ENCODE results near the gene TSG101. TPM values are rescaled to one million over a fixed set of nuclear protein-coding genes. Genes with fewer than 3 reads are reported as not detected.

The TSG101 gene
- total and polyA plus RNA-seq, 2 donors (not counting 1 experiment from before 2014, with no cell fraction given) = 78.4 to 146 TPM

DNA sequence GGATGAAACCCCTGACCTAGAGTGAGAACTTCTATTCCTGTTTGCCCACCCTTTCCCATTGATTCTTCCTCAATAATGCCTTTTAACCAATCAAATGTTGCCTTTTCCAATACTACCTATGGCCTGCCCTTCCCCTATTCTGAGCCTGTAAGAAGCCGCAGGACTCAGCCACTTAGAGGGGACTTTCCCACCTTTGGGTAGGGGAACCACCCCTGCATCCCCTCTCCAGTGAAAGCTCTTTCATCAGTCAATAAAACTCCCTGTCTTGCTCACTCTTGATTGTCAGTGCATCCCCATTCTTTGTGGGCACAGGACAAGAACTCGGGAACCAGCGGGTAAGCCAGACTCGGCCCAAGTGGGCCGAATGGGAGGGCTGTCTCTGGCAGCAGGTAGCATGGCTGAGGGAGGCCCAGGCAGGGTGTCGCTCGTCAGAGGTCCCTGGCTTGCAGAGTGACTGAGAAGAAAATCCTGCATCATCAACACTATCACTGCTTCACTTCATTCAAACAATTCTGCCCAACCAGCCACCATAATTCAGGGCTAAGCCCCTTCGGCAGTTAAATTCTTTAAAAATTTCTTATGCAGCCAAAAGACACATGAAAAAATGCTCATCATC lies 40.7 kb downstream of the TSG101 start:
- Histone ChIP-seq H2AFZ (ENCODE audit: low read length) (no peak overlapping the region), H3K9ac (ENCODE audit: insufficient read depth, low read length) (no peak overlapping the region), H3K36me3 (ENCODE audit: control insufficient read depth, insufficient read depth, low read length) (peaks cover 11% of the 10 kb centered on the region), H3K27ac (ENCODE audit: insufficient read depth, low read length) (no peak overlapping the region), H3K4me3 (replicated peaks in 1 of 4; ENCODE audit: control extremely low read depth in 1 of 4, insufficient read depth in 1 of 4, low read depth in 3 of 4, low read length in 4 of 4) (no peak overlapping the region), H3K9me3 (ENCODE audit: control insufficient read depth, insufficient read depth, low read depth, low read length) (no peaks in the 10 kb centered on the region), H4K20me1 (ENCODE audit: control insufficient read depth, extremely low read depth, insufficient read depth, low read length) (no peaks in the 10 kb centered on the region), H3K4me1 (ENCODE audit: control insufficient read depth, extremely low read depth, insufficient read depth, low read length) (no peaks in the 10 kb centered on the region), H3K27me3 (ENCODE audit: control insufficient read depth, insufficient read depth, low read length) (no peaks in the 10 kb centered on the region), H3K79me2 (ENCODE audit: control insufficient read depth, insufficient read depth, low read length) (no peaks in the 10 kb centered on the region), H3K4me2 (ENCODE audit: extremely low read depth, insufficient read depth, low read length) (no peak overlapping the region)
- no peak for DNase-seq (ENCODE audit: low read depth in 2 of 2)
- TF ChIP-seq EZH2 (IDR thresholded peaks at IDR 0.05; ENCODE audit: low read length, missing control alignments) = no peak
- TF ChIP-seq, protein P1, sequence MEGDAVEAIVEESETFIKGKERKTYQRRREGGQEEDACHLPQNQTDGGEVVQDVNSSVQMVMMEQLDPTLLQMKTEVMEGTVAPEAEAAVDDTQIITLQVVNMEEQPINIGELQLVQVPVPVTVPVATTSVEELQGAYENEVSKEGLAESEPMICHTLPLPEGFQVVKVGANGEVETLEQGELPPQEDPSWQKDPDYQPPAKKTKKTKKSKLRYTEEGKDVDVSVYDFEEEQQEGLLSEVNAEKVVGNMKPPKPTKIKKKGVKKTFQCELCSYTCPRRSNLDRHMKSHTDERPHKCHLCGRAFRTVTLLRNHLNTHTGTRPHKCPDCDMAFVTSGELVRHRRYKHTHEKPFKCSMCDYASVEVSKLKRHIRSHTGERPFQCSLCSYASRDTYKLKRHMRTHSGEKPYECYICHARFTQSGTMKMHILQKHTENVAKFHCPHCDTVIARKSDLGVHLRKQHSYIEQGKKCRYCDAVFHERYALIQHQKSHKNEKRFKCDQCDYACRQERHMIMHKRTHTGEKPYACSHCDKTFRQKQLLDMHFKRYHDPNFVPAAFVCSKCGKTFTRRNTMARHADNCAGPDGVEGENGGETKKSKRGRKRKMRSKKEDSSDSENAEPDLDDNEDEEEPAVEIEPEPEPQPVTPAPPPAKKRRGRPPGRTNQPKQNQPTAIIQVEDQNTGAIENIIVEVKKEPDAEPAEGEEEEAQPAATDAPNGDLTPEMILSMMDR (conservative IDR thresholded peaks at IDR 0.05 in 1 of 2, IDR thresholded peaks at IDR 0.05 in 1 of 2; ENCODE audit: low read depth in 1 of 2, low read length in 2 of 2) = no peak

DNA sequence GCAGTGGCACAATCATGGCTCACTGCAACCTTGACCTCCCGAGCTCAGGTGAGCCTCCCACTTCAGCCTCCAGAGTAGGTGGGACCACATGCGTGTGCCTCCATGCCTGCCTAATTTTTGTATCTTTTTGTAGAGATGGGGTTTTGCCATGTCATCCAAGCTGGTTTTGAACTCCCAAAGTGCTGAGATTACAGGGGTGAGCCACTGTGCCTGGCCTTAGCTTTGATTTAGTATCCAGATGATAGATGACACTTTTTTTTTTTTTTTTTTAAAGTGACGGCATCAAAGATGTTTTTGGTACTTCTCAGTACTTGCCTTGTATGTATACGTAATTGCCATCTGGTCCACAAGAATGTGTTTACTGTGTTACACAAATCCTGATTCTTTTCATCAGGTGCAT lies 47.7 kb downstream of the TSG101 start:
- H3K4me2 ChIP-seq (ENCODE audit: extremely low read depth, insufficient read depth, low read length) = no peak overlapping the region
- no peaks in the 10 kb centered on the region for H3K27me3 ChIP-seq (ENCODE audit: control insufficient read depth, insufficient read depth, low read length)
- no peak for DNase-seq (ENCODE audit: low read depth in 2 of 2)
- H4K20me1 ChIP-seq (ENCODE audit: control insufficient read depth, extremely low read depth, insufficient read depth, low read length) = no peaks in the 10 kb centered on the region
- TF ChIP-seq, protein P1 (conservative IDR thresholded peaks at IDR 0.05 in 1 of 2, IDR thresholded peaks at IDR 0.05 in 1 of 2; ENCODE audit: low read depth in 1 of 2, low read length in 2 of 2) = no peak
- TF ChIP-seq EZH2 (IDR thresholded peaks at IDR 0.05; ENCODE audit: low read length, missing control alignments) = no peak
- no peaks in the 10 kb centered on the region for H3K79me2 ChIP-seq (ENCODE audit: control insufficient read depth, insufficient read depth, low read length)
- H3K4me3 ChIP-seq (replicated peaks in 1 of 4; ENCODE audit: control extremely low read depth in 1 of 4, insufficient read depth in 1 of 4, low read depth in 3 of 4, low read length in 4 of 4) = no peak overlapping the region
- H3K4me1 ChIP-seq (ENCODE audit: control insufficient read depth, extremely low read depth, insufficient read depth, low read length) = no peaks in the 10 kb centered on the region
- H3K36me3 ChIP-seq (ENCODE audit: control insufficient read depth, insufficient read depth, low read length) = peaks cover 15% of the 10 kb centered on the region
- no peaks in the 10 kb centered on the region for H3K9me3 ChIP-seq (ENCODE audit: control insufficient read depth, insufficient read depth, low read depth, low read length)
- no peak overlapping the region for H3K9ac ChIP-seq (ENCODE audit: insufficient read depth, low read length)
- no peak overlapping the region for H3K27ac ChIP-seq (ENCODE audit: insufficient read depth, low read length)
- H2AFZ ChIP-seq (ENCODE audit: low read length) = no peak overlapping the region

DNA sequence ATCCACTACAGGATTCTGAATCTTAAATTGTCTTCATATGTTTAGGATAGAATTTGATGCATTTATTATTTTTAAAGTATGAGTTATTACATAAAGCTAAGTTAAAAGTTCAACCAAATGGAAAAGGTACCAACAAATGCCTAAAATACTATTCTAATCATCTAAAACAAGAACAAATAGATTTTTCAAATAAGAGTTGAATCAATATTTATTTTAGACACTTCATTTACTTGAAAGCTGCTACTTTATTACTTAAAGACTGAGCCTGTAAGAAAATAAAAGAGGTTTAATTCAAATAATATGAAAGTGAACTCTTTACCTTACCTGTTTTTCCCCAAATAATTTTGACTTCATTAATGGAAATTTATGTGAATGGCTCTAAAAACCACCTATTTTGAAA lies 54.2 kb downstream of the TSG101 start:
- Histone ChIP-seq H3K27ac (ENCODE audit: insufficient read depth, low read length) (no peak overlapping the region), H3K79me2 (ENCODE audit: control insufficient read depth, insufficient read depth, low read length) (no peaks in the 10 kb centered on the region), H3K27me3 (ENCODE audit: control insufficient read depth, insufficient read depth, low read length) (no peaks in the 10 kb centered on the region), H3K4me2 (ENCODE audit: extremely low read depth, insufficient read depth, low read length) (no peak overlapping the region), H4K20me1 (ENCODE audit: control insufficient read depth, extremely low read depth, insufficient read depth, low read length) (no peaks in the 10 kb centered on the region), H3K36me3 (ENCODE audit: control insufficient read depth, insufficient read depth, low read length) (no peaks in the 10 kb centered on the region), H3K9me3 (ENCODE audit: control insufficient read depth, insufficient read depth, low read depth, low read length) (no peaks in the 10 kb centered on the region), H3K4me3 (replicated peaks in 1 of 4; ENCODE audit: control extremely low read depth in 1 of 4, insufficient read depth in 1 of 4, low read depth in 3 of 4, low read length in 4 of 4) (no peak overlapping the region), H2AFZ (ENCODE audit: low read length) (no peak overlapping the region), H3K4me1 (ENCODE audit: control insufficient read depth, extremely low read depth, insufficient read depth, low read length) (no peaks in the 10 kb centered on the region), H3K9ac (ENCODE audit: insufficient read depth, low read length) (no peak overlapping the region)
- no peak for DNase-seq (ENCODE audit: low read depth in 2 of 2)
- TF ChIP-seq, protein P1 (conservative IDR thresholded peaks at IDR 0.05 in 1 of 2, IDR thresholded peaks at IDR 0.05 in 1 of 2; ENCODE audit: low read depth in 1 of 2, low read length in 2 of 2) = no peak
- TF ChIP-seq EZH2 (IDR thresholded peaks at IDR 0.05; ENCODE audit: low read length, missing control alignments) = no peak
